ENCODE data around the gene MAST4. TPM values are rescaled to one million over a fixed set of nuclear protein-coding genes. Genes with fewer than 3 reads are reported as not detected.

Gene MAST4
- total and polyA plus RNA-seq, 2 of the 8 experiments (the other 6 are each of a cell fraction or from before 2014, with no cell fraction given) = 1.5 to 2.6 TPM

GRCh38 chr5:67124556-67124955 lies 528.4 kb downstream of the MAST4 start:
- no peak overlapping the region for H2AFZ ChIP-seq (ENCODE audit: low read length)
- no peaks in the 10 kb centered on the region for H3K36me3 ChIP-seq (ENCODE audit: control insufficient read depth in 2 of 4, insufficient read depth in 4 of 4, low read length in 3 of 4)
- no peak overlapping the region for H2BK120ac ChIP-seq (replicated peaks; ENCODE audit: low read depth, low read length)
- no peak for DNase-seq (ENCODE audit: low read depth in 1 of 2, low spot score in 2 of 2)
- H2BK12ac ChIP-seq (ENCODE audit: low read depth, low read length) = no peak overlapping the region
- no peak overlapping the region for H3K4ac ChIP-seq (replicated peaks; ENCODE audit: insufficient read length, low read depth, low read length)
- H3K23me2 ChIP-seq (ENCODE audit: low read depth, low read length) = no peaks in the 10 kb centered on the region; the same call in 1 of the 2 replicates
- H3K4me2 ChIP-seq (ENCODE audit: insufficient read depth in 1 of 2, low read depth in 2 of 2, low read length in 2 of 2) = no peak overlapping the region
- H2BK20ac ChIP-seq (ENCODE audit: low read length) = no peak overlapping the region
- no peak overlapping the region for H3K14ac ChIP-seq (ENCODE audit: insufficient read length)
- no peak overlapping the region for H2BK15ac ChIP-seq (ENCODE audit: low read length)
- no peaks in the 10 kb centered on the region for H3K9me3 ChIP-seq (ENCODE audit: insufficient read depth in 2 of 2, low read depth in 1 of 2, low read length in 1 of 2)
- no peaks in the 10 kb centered on the region for H3K27me3 ChIP-seq (replicated peaks in 1 of 4; ENCODE audit: control insufficient read depth in 3 of 4, extremely low read depth in 1 of 4, insufficient read depth in 3 of 4, low read length in 3 of 4)
- ChIA-PET CTCF (ENCODE audit: partially characterized antibody) (no interaction called here), POLR2A (ENCODE audit: partially characterized antibody) (no interaction called here)
- H3K56ac ChIP-seq (replicated peaks; ENCODE audit: insufficient read length, low read depth, low read length) = no peak overlapping the region
- no peaks in the 10 kb centered on the region; the same call in 1 of the 2 replicates for H3K79me1 ChIP-seq (ENCODE audit: low read depth, low read length)
- H3K27ac ChIP-seq (ENCODE audit: low read depth, low read length) = no peak overlapping the region
- 81% methylated on average over 4 of the region's 4 CpGs; no CpG with 5 or more reads in 1 of the 2 experiments for WGBS, 2 experiments (ENCODE audit: extremely low coverage in 1 of 2, insufficient coverage in 1 of 2, insufficient read length in 1 of 2, insufficient replicate concordance in 2 of 2, low coverage in 1 of 2, low lambda C conversion rate in 2 of 2, missing lambda C conversion rate in 1 of 2)
- no peak overlapping the region for H3K4me3 ChIP-seq (ENCODE audit: extremely low read depth in 1 of 4, insufficient read depth in 2 of 4, low read depth in 3 of 4, low read length in 4 of 4)
- TF ChIP-seq, protein P1, sequence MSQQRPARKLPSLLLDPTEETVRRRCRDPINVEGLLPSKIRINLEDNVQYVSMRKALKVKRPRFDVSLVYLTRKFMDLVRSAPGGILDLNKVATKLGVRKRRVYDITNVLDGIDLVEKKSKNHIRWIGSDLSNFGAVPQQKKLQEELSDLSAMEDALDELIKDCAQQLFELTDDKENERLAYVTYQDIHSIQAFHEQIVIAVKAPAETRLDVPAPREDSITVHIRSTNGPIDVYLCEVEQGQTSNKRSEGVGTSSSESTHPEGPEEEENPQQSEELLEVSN (IDR thresholded peaks at IDR 0.05) = no peak
- TF ChIP-seq CTBP2 (IDR thresholded peaks at IDR 0.05; ENCODE audit: borderline replicate concordance, insufficient read depth, insufficient read length, low read length) (no peak), EGR1 (IDR thresholded peaks at IDR 0.05; ENCODE audit: borderline replicate concordance, low read depth, low read length) (no peak), CREB1 (IDR thresholded peaks at IDR 0.05) (no peak), SIX5 (IDR thresholded peaks at IDR 0.05; ENCODE audit: low read depth, low read length) (no peak), RFX5 (IDR thresholded peaks at IDR 0.05; ENCODE audit: borderline replicate concordance, low read depth, low read length) (no peak), CHD1 (IDR thresholded peaks at IDR 0.05; ENCODE audit: low read depth, low read length) (no peak), RNF2 (IDR thresholded peaks at IDR 0.05; ENCODE audit: borderline replicate concordance, low read depth, low read length, missing control alignments, poor library complexity, severe bottlenecking) (no peak), BCL11A (IDR thresholded peaks at IDR 0.05; ENCODE audit: low read depth in 2 of 2, low read length in 2 of 2) (no peak), NRF1 (IDR thresholded peaks at IDR 0.05; ENCODE audit: low read depth, low read length) (no peak)
- TF ChIP-seq, protein P2, sequence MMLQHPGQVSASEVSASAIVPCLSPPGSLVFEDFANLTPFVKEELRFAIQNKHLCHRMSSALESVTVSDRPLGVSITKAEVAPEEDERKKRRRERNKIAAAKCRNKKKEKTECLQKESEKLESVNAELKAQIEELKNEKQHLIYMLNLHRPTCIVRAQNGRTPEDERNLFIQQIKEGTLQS (IDR thresholded peaks at IDR 0.05; ENCODE audit: insufficient read depth, low read depth, low read length) = no peak
- no peaks in the 10 kb centered on the region for H3K4me1 ChIP-seq (replicated peaks in 1 of 4; ENCODE audit: control insufficient read depth in 3 of 4, insufficient read depth in 4 of 4, low read length in 3 of 4)
- no peak overlapping the region for H3K9ac ChIP-seq (replicated peaks in 1 of 4; ENCODE audit: extremely low read depth in 1 of 4, low read depth in 3 of 4, low read length in 3 of 4)
- no peak overlapping the region for H2BK5ac ChIP-seq (ENCODE audit: low read depth, low read length)
- no peak overlapping the region for H4K8ac ChIP-seq (ENCODE audit: extremely low read depth, insufficient read depth, low read length)
- no peak overlapping the region for H2AK5ac ChIP-seq (ENCODE audit: low read depth, low read length)
- no peak overlapping the region for H3K18ac ChIP-seq (ENCODE audit: extremely low read depth, low read length)
- H4K91ac ChIP-seq (replicated peaks; ENCODE audit: insufficient read length, low read length) = no peak overlapping the region
- no peak for FAIRE-seq
- no peak overlapping the region for H3K23ac ChIP-seq (ENCODE audit: insufficient read length)
- no peak overlapping the region for H4K5ac ChIP-seq (ENCODE audit: insufficient read length, low read depth, low read length)
- no peaks in the 10 kb centered on the region for H4K20me1 ChIP-seq (replicated peaks in 1 of 2; ENCODE audit: control insufficient read depth in 1 of 2, insufficient read depth in 2 of 2, low read length in 2 of 2)
- no peaks in the 10 kb centered on the region for H3K79me2 ChIP-seq (ENCODE audit: control insufficient read depth in 1 of 2, insufficient read depth in 2 of 2, low read length in 2 of 2)

All from H1 (cell line).